AML-193 (cell line): ENCODE measurements around the gene TFAP2D.

Experiments
- DNase-seq, 2 experiments: peaks; one replicate each; lab custom pipeline; 2025; lab: John Stamatoyannopoulos, UW

TFAP2D gene

GRCh38 chr6:50720623-50721022 lies 7.3 kb downstream of the TFAP2D start:
- no peak for DNase-seq

- DNase-seq = no peak
Observed at GRCh38 chr6:50721978-50722377, 8.7 kb downstream of the TFAP2D start.

GRCh38 chr6:50722829-50723554 lies 9.7 kb downstream of the TFAP2D start:
- DNase-seq = no peak

- no peak for DNase-seq
Observed at GRCh38 chr6:50724381-50725124, 11.2 kb downstream of the TFAP2D start.

- DNase-seq = no peak
Observed at GRCh38 chr6:50734488-50734887, 21.2 kb downstream of the TFAP2D start.

GRCh38 chr6:50742161-50742560 lies 28.8 kb downstream of the TFAP2D start:
- no peak for DNase-seq

- no peak for DNase-seq
Observed at GRCh38 chr6:50744976-50745375, 31.6 kb downstream of the TFAP2D start.

- DNase-seq = no peak
Observed at GRCh38 chr6:50762798-50763197, 49.5 kb downstream of the TFAP2D start.

- DNase-seq = no peak
Observed at GRCh38 chr6:50778696-50779095, 65.4 kb downstream of the TFAP2D start.

GRCh38 chr6:50780382-50780781 lies 67.1 kb downstream of the TFAP2D start:
- no peak for DNase-seq

- no peak for DNase-seq
Observed at GRCh38 chr6:50785921-50786320, 72.6 kb downstream of the TFAP2D start.

GRCh38 chr6:50791900-50792508 lies 78.7 kb downstream of the TFAP2D start:
- DNase-seq = peak; percentile 49 to 55

- DNase-seq = no peak
Observed at GRCh38 chr6:50792771-50793170, 79.4 kb downstream of the TFAP2D start.

GRCh38 chr6:50795574-50795973 lies 82.2 kb downstream of the TFAP2D start:
- DNase-seq = no peak

- DNase-seq = no peak
Observed at GRCh38 chr6:50804283-50804682, 91.0 kb downstream of the TFAP2D start.

GRCh38 chr6:50807035-50807434 lies 93.7 kb downstream of the TFAP2D start:
- DNase-seq = no peak

GRCh38 chr6:50815436-50816114 lies 102.2 kb downstream of the TFAP2D start:
- peak; percentile 30 to 31 for DNase-seq

GRCh38 chr6:50816115-50816675 lies 102.9 kb downstream of the TFAP2D start:
- DNase-seq = peak; percentile 53 to 64

- DNase-seq = no peak
Observed at GRCh38 chr6:50816947-50817645, 103.8 kb downstream of the TFAP2D start.

GRCh38 chr6:50817646-50817950 lies 104.3 kb downstream of the TFAP2D start:
- DNase-seq = no peak

- DNase-seq = no peak
Observed at GRCh38 chr6:50818020-50818419, 104.7 kb downstream of the TFAP2D start.

GRCh38 chr6:50818673-50819072 lies 105.3 kb downstream of the TFAP2D start, which contains the start of gene TFAP2B:
TFAP2B (plus strand) TSS chr6:50818871; CDS start chr6:50818892, 21 bp downstream.
- no peak for DNase-seq
